Thyroid gland (tissue), 4 donors: ENCODE measurements around the gene KRT17.

Experiments
- CTCF ChIP-seq, 6 experiments: fragments of 200-600 bp in 3 of 6; fragments of 450-650 bp in 3 of 6; sonication (generic) in 3 of 6; IDR thresholded peaks; one replicate each; pipeline ENCODE4 v1.5.1; 2016 to 2019; ENCODE audit warnings: antibody characterized with exemption in 6 of 6, mild to moderate bottlenecking in 2 of 6, inconsistent platforms in 1 of 6, moderate library complexity in 1 of 6
- POLR2A ChIP-seq, 2 donors: fragments of 450-650 bp; IDR thresholded peaks; one replicate each; pipeline ENCODE4 v1.6.1; 2017; ENCODE audit warnings: antibody characterized with exemption in 2 of 2, mild to moderate bottlenecking in 2 of 2, moderate library complexity in 1 of 2

GRCh38 chr17:41656249-41657023 is 32.1 kb upstream of the KRT17 start:
- no peak for TF ChIP-seq CTCF (IDR thresholded peaks at IDR 0.05)
- no peak for TF ChIP-seq POLR2A (IDR thresholded peaks at IDR 0.05)
